Neuron (in vitro differentiated cells): ENCODE results near the gene CDKN2D.
"Not testable (repeated sequence)": the region's sequence is repeated elsewhere in the genome, so short reads cannot be mapped to it uniquely, and the experiment has no call there.

Source experiments
- H2AFZ ChIP-seq: one replicate; pipeline ENCODE4 v1.6.1; 2013; ENCODE audit warnings: low read depth, mild to moderate bottlenecking, inconsistent platforms, low read length, moderate library complexity
- H3K27me3 ChIP-seq: one replicate; pipeline ENCODE4 v1.6.1; 2013; ENCODE audit warnings: low read length; ENCODE audit not compliant: insufficient read depth
- H3K36me3 ChIP-seq: one replicate; pipeline ENCODE4 v1.6.1; 2013; ENCODE audit warnings: low read length; ENCODE audit not compliant: insufficient read depth
- H3K4me1 ChIP-seq: one replicate; pipeline ENCODE4 v1.6.1; 2013; ENCODE audit warnings: low read length; ENCODE audit not compliant: insufficient read depth
- H3K4me3 ChIP-seq: 2 replicates; pipeline ENCODE4 v1.5.1; 2013; ENCODE audit warnings: mild to moderate bottlenecking, low read length, moderate library complexity
- H3K9me3 ChIP-seq: one replicate; pipeline ENCODE4 v1.6.1; 2013; ENCODE audit warnings: low read length

The CDKN2D gene

DNA sequence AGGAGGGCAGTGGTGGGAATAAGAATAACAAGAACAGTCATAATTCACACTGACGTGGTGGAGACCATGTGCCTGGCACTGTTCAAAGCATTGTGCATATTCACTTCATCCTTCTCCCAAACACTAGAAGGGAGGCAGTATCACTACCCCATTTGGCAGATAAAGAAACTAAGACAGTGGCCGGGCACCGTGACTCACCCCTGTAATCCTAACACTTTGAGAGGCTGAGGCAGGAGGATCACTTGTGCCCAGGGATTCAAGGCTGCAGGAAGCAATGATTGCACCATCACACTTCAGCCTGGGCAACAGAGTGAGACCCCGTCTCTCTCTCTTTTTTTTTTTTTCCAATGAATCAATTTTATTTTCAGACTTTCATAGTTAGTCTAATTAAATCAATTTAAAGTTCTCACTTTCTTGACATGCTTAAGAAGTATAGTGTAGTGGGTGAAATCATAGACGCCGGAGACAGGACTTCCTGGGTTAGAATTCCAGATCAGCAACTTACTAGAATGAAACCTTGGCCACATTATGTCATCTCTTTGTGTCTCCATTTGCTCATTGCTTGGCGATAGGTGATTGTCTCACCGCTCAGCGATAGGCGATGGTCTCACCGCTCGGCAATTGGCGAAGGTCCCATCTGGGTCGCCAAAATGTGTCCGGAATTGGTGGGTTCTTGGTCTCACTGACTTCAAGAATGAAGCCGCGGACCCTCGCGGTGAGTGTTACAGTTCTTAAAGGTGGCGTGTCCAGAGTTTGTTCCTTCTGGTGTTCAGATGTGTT lies 30.4 kb downstream of the CDKN2D start:
- H3K36me3 ChIP-seq, result no peaks in the 10 kb centered on the region
- H3K4me3 ChIP-seq, result no peak overlapping the region
- H3K9me3 ChIP-seq, result no peaks in the 10 kb centered on the region
- no peak overlapping the region for H2AFZ ChIP-seq
- H3K27me3 ChIP-seq, result peaks cover 3% of the 10 kb centered on the region
- H3K4me1 ChIP-seq, result no peaks in the 10 kb centered on the region

DNA sequence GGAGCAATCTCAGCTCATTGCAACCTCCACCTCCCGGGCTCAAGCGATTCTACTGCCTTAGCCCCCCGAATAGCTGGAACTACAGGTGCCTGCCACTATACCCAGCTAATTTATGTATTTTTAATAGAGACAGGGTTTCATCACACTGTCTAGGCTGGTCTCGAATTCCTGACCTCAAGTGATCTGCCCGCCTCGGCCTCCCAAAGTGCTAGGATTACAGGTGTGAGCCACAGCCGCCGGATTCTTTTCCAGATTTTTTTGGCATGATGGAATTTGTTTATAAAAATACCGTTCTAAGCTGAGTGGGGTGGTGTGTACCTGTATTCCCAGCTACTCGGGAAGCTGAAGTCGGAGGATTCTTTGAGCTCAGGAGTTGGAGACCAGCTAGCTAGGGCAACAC lies 31.1 kb downstream of the CDKN2D start:
- Histone ChIP-seq H3K4me1 (no peaks in the 10 kb centered on the region), H3K4me3 (no peak overlapping the region), H3K27me3 (peaks cover 3% of the 10 kb centered on the region), H3K9me3 (no peaks in the 10 kb centered on the region), H3K36me3 (no peaks in the 10 kb centered on the region), H2AFZ (no peak overlapping the region)

DNA sequence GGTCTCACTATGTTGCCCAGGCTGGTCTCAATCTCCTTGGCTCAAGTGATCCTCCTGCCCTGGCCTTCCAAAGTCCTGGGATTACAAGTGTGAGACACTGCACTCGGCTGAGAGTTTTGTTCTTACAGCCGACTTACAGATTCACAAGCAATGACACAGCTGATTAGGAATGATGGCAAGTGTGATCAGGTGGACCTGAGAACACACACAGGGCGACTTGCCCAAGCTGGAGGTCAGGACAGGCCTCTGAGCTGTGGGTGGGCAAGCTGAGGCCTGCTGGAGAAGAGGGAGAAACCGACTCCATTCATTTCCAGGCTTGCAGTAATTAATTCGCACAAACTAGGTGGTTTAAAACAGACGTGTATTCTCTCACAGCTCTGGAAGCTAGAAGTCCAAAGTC lies 33.2 kb downstream of the CDKN2D start:
- Histone ChIP-seq H2AFZ (no peak overlapping the region), H3K4me3 (no peak overlapping the region), H3K4me1 (no peaks in the 10 kb centered on the region), H3K36me3 (no peaks in the 10 kb centered on the region), H3K9me3 (no peaks in the 10 kb centered on the region), H3K27me3 (peaks cover 3% of the 10 kb centered on the region)

DNA sequence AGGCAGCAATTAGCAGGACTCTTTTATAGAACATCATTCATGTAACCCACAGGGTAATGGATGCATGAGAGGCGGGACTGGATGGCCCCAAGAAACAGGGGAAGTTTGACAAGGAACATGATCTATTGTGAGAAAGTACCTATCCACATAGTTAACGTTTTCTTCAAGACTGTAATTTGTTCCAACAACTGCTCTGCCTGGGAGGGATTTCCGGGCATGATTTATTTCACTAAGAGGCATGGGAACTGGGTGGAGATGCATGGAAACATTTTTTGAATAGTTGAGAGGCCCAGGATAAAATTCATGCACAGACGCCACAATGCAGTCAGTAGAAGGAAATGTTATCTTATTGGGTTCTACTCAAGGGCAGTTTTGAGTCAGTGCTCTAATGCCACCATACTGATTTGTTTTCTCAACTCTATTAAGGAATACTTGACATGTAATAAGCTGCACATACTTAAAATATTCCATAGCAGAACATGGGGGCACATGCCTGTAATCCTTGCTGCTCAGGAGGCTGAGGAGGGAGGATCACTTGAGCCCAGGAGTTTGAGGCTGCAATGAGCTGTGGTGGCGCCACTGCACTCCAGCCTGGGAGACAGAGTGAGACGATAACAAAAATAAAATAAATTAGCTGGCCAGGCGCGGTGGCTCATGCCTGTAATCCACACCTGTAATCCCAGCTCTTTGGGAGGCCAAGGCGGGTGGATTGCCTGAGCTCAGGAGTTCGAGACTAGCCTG lies 35.0 kb downstream of the CDKN2D start:
- Histone ChIP-seq H3K4me1 (no peaks in the 10 kb centered on the region), H3K9me3 (no peaks in the 10 kb centered on the region), H3K4me3 (no peak overlapping the region), H3K27me3 (peaks cover 3% of the 10 kb centered on the region), H2AFZ (no peak overlapping the region), H3K36me3 (no peaks in the 10 kb centered on the region)

DNA sequence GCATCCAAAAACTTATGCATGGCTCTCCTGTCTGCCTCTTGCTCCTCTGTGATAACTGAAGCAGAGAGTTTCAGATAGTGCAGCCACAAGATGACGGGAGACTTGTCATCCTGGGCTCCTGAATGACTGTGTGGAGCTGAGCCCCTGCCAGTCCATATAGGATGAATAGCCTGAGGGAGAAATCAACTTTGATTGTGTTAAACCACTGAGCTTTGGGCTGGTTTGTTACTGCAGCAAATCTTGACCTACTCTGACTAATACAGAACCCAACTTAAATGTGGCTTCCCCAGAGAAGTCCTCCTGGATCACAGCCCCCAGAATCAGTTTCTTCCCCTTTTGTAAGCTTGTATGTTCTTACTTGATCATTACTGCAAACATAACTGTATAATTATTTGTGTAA lies 36.3 kb downstream of the CDKN2D start:
- Histone ChIP-seq H3K4me1 (no peaks in the 10 kb centered on the region), H3K4me3 (no peak overlapping the region), H3K27me3 (no peaks in the 10 kb centered on the region), H3K36me3 (no peaks in the 10 kb centered on the region), H2AFZ (no peak overlapping the region), H3K9me3 (no peaks in the 10 kb centered on the region)

DNA sequence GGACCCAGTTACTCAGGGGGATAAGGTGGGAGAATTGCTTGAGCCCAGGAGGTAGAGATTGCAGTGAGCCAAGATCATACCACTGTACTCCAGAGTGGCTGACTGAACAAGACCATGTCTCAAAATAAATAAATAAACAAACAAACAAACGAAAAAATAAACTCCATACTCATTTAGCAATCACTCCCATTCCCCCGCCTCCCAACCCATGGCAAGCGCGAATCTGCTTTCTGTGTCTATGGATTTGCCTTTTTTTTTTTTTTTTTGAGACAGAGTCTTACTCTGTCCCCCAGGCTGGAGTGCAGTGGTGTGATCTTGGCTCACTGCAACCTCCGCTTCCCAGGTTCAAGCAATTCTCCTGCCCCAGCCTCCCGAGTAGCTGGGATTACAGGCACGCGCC lies 41.9 kb downstream of the CDKN2D start:
- not testable (repeated sequence) for H3K4me3 ChIP-seq, H3K9me3 ChIP-seq, H3K36me3 ChIP-seq, H3K4me1 ChIP-seq, H2AFZ ChIP-seq
- peaks cover 11% of the 10 kb centered on the region for H3K27me3 ChIP-seq

DNA sequence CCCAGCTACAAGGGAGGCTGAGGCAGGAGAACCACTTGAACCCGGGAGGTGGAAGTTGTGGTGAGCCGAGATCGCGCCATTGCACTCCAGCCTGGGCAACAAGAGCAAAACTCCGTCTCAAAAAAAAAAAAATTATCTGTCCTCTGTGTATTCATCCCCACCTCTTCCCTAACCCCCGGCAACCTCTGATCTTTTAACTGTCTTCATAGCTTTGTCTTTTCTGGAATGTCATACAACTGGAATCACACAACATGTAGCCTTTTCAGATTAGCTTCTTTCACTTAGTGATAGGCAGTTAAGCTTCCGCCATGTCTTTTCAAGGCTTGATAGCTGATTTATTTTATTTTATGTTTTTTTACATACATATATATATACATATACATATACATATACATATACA lies 43.1 kb downstream of the CDKN2D start:
- Histone ChIP-seq H3K9me3 (no peaks in the 10 kb centered on the region), H3K27me3 (peaks cover 19% of the 10 kb centered on the region), H2AFZ (no peak overlapping the region), H3K4me1 (no peaks in the 10 kb centered on the region), H3K4me3 (no peak overlapping the region), H3K36me3 (no peaks in the 10 kb centered on the region)

DNA sequence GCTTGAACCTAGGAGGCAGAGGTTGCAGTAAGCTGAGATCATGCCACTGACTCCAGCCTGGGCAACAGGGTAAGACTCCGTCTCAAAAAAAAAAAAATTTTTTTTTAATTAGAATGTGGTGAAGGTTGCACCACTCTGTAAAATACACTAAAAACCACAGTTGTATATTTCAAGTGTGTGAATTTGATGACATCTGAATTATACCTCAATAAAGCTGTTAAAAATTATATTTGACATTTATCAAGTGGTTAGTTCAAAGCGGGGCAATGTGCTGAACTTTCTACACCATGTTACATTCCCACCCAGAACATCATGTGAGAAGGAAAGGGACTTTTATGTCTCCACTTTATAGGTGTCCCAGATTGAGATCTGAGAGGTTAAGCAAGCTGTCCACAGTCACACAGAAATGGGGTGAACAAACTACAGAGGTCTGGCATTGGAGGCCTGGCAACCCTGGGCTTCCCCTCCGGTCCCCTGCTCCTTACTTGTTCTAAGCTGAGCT lies 45.6 kb downstream of the CDKN2D start:
- peaks cover 40% of the 10 kb centered on the region for H3K27me3 ChIP-seq
- H3K9me3 ChIP-seq, result no peaks in the 10 kb centered on the region
- no peak overlapping the region for H3K4me3 ChIP-seq
- H2AFZ ChIP-seq, result no peak overlapping the region
- no peaks in the 10 kb centered on the region for H3K36me3 ChIP-seq
- H3K4me1 ChIP-seq, result no peaks in the 10 kb centered on the region

DNA sequence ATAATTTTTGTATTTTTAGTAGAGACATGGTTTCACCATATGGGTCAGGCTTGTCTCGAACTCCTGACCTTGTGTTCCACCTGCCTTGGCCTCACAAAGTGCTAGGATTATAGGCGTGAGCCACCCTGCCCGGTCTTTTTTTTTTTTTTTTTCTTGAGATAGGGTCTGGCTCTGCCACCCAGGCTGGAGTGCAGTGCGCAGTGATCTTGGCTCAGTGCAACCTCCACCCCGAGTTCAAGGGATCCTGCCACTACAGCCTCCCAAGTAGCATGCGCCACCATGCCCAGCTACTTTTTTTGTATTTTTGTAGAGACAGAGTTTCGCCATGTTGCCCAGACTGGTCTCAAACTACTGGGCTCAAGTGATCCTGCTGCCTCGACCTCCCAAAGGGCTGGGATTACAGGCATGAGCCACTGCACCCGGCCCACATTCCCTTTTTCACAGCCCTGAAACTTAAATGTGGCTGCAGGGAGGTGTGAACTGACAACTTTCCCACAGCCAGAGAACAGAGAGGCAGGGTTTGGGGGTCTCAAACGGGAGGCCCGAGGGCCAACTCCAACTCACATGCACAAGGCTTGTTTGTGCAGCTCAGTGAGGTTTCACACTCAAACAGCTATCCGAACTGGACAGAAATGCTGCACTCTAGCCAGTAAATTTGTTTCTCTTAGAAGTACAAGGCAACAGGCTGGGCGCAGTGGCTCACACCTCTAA lies 47.2 kb downstream of the CDKN2D start:
- peaks cover 6% of the 10 kb centered on the region for H3K4me1 ChIP-seq
- H3K36me3 ChIP-seq, result no peaks in the 10 kb centered on the region
- H3K27me3 ChIP-seq, result peaks cover 55% of the 10 kb centered on the region
- no peaks in the 10 kb centered on the region for H3K9me3 ChIP-seq
- no peak overlapping the region for H3K4me3 ChIP-seq
- no peak overlapping the region for H2AFZ ChIP-seq

DNA sequence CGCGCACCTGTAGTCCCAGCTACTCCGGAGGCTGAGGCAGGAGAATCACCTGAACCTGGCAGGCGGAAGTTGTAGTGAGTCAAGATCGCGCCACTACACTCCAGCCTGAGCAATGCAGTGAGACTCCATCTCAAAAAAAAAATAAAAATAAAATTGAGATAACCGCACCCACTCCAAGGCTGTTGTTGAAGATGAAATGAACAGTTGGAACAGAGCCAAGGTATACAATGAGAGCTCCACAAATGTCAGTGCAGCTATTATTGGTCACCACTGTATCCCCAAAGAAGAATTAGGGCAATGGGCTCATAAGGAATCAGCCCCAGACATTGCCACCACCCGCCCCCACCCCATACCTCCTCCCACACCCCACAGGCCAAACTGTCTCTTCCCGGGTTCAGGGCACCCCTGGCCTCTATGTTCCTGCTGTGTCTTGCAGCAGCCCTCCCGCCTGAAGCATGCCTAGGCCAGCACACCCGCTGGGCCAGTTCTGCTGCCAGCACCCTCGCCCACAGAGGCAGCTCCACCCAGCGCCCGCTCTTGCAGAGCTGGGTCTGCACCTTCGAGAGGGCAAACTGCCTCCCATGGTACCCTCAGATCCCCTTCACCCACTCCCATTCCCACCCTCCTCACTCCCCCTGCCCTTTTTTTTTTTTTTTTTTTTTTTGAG lies 48.0 kb downstream of the CDKN2D start:
- peaks cover 6% of the 10 kb centered on the region for H3K4me1 ChIP-seq
- H3K9me3 ChIP-seq, result no peaks in the 10 kb centered on the region
- no peak overlapping the region for H2AFZ ChIP-seq
- peaks cover 62% of the 10 kb centered on the region for H3K27me3 ChIP-seq
- H3K4me3 ChIP-seq, result no peak overlapping the region
- H3K36me3 ChIP-seq, result no peaks in the 10 kb centered on the region

DNA sequence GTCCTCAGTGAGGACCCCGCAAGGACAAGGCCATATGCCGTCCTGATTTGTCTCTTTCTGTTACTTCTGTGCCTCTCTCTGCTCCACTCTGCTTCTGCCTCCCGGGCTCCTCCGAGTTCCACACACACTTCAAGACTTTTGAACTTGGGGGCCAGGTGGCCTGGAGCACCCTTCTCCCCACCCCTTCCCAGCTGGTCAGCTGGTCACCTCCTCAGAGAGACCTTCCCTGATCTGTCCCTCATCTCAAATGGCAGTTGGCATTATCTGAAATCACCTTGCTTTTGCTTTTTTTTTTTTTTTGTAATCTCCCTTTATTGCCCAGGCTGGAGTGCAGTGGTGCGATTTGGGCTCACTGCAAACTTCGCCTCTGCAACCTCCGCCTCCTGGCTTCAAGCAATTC lies 49.4 kb downstream of the CDKN2D start:
- H3K4me3 ChIP-seq, result no peak overlapping the region
- H2AFZ ChIP-seq, result no peak overlapping the region
- peaks cover 76% of the 10 kb centered on the region for H3K27me3 ChIP-seq
- peaks cover 6% of the 10 kb centered on the region for H3K4me1 ChIP-seq
- H3K36me3 ChIP-seq, result no peaks in the 10 kb centered on the region
- H3K9me3 ChIP-seq, result no peaks in the 10 kb centered on the region

DNA sequence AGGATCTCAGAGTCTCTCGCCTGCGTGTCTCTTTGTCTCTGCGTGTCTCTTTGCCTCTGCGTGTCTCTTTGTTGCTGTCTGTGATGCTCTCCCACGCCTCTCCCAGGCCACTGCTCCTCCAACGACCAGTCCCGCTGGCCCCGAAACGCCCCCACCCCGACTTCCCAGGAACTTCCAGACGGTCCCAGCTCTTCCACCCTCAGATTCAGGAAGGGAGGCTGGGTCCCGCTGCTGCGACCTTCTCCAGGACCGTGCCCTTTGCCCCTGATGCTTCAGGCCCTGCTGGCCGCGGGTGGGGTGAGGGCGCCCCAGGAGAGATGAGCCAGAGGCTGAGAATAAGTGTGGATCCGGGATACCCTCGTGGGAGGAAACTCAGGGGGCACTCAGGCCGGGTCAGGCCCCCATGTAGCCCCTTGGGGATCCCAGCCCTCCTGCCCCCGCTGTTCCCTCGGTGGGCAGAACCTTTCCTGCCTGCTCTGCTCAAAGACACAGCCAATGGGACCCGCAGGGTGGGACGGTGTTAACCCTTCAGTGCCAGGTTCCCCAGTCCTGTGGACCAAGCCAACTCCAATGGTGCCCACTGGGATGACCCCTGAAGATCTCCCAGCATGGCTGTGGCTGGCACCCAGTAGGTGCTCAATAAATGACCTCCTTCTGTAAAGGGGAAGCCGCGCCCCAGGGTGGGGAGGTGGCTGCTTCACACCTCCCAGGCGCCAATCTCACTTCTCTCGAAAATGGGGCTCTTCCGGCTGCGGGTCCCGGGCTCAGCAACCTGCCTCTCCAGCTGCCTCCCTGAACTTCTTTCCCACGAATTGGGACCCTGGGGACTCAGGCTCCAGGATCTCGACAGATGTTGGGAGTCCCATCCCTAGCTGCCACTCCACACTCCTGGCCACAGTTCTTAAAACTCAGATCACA lies 50.1 kb downstream of the CDKN2D start:
- peaks cover 76% of the 10 kb centered on the region for H3K27me3 ChIP-seq
- no peaks in the 10 kb centered on the region for H3K36me3 ChIP-seq
- H3K9me3 ChIP-seq, result no peaks in the 10 kb centered on the region
- peaks cover 6% of the 10 kb centered on the region for H3K4me1 ChIP-seq
- H2AFZ ChIP-seq, result no peak overlapping the region
- no peak overlapping the region for H3K4me3 ChIP-seq
